ENCODE data around the gene GTF3C5. TPM values are rescaled to one million over a fixed set of nuclear protein-coding genes. Genes with fewer than 3 reads are reported as not detected.

The GTF3C5 gene
- polyA plus RNA-seq, 1 donor from 2014 or later = 103 TPM

- H3K9me3 ChIP-seq (ENCODE audit: low read length) = no peaks in the 10 kb centered on the region
- no peaks in the 10 kb centered on the region for H3K79me2 ChIP-seq (replicated peaks; ENCODE audit: insufficient read depth, low read length)
- H3K36me3 ChIP-seq (ENCODE audit: insufficient read depth, low read length) = no peaks in the 10 kb centered on the region
- H4K20me1 ChIP-seq (ENCODE audit: insufficient read depth) = no peaks in the 10 kb centered on the region
- no peaks in the 10 kb centered on the region for H3K27me3 ChIP-seq (ENCODE audit: insufficient read depth, low read depth, low read length)
- no peaks in the 10 kb centered on the region for H3K9me2 ChIP-seq (ENCODE audit: insufficient read depth, low read length)
- H3K27ac ChIP-seq (ENCODE audit: low read length) = no peak overlapping the region
- no peak overlapping the region for H3K4me2 ChIP-seq (ENCODE audit: low read length)
- no peak overlapping the region for H2AFZ ChIP-seq (ENCODE audit: low read depth, low read length)
- no peak overlapping the region for H3K9ac ChIP-seq (ENCODE audit: low read length)
- TF ChIP-seq REST (IDR thresholded peaks at IDR 0.05; ENCODE audit: borderline replicate concordance) = no peak
- TF ChIP-seq SMC3 (conservative IDR thresholded peaks at IDR 0.05; ENCODE audit: poor library complexity) = no peak
- TF ChIP-seq MXI1 (conservative IDR thresholded peaks at IDR 0.05; ENCODE audit: poor library complexity, severe bottlenecking) = no peak
- no peak for TF ChIP-seq POLR2AphosphoS5 (IDR thresholded peaks at IDR 0.05)
- no peak for TF ChIP-seq EP300 (conservative IDR thresholded peaks at IDR 0.05; ENCODE audit: poor library complexity, severe bottlenecking)
- TF ChIP-seq TAF1 (IDR thresholded peaks at IDR 0.05; ENCODE audit: low read depth) = no peak
- TF ChIP-seq RAD21 (conservative IDR thresholded peaks at IDR 0.05) = no peak
- TF ChIP-seq CTCF (IDR thresholded peaks at IDR 0.05; ENCODE audit: poor library complexity, severe bottlenecking) = no peak
- TF ChIP-seq EZH2 (IDR thresholded peaks at IDR 0.05; ENCODE audit: borderline replicate concordance, insufficient read depth, low read length, poor library complexity, severe bottlenecking) = no peak
- no peaks in the 10 kb centered on the region for H3F3A ChIP-seq (ENCODE audit: insufficient read depth, low read length, poor library complexity, severe bottlenecking)
- H3K4me3 ChIP-seq (ENCODE audit: low read length) = no peak overlapping the region
These were observed 24.0 kb upstream of the GTF3C5 start for GRCh38 chr9:133006731-133007352.

- H3K4me3 ChIP-seq (ENCODE audit: low read length) = no peak overlapping the region
- no peak for TF ChIP-seq RAD21 (conservative IDR thresholded peaks at IDR 0.05)
- no peak for TF ChIP-seq MXI1 (conservative IDR thresholded peaks at IDR 0.05; ENCODE audit: poor library complexity, severe bottlenecking)
- no peak for TF ChIP-seq CTCF (IDR thresholded peaks at IDR 0.05; ENCODE audit: poor library complexity, severe bottlenecking)
- no peak for TF ChIP-seq REST (IDR thresholded peaks at IDR 0.05; ENCODE audit: borderline replicate concordance)
- TF ChIP-seq EZH2 (IDR thresholded peaks at IDR 0.05; ENCODE audit: borderline replicate concordance, insufficient read depth, low read length, poor library complexity, severe bottlenecking) = no peak
- TF ChIP-seq EP300 (conservative IDR thresholded peaks at IDR 0.05; ENCODE audit: poor library complexity, severe bottlenecking) = no peak
- TF ChIP-seq POLR2AphosphoS5 (IDR thresholded peaks at IDR 0.05) = no peak
- no peak for TF ChIP-seq TAF1 (IDR thresholded peaks at IDR 0.05; ENCODE audit: low read depth)
These were observed 22.4 kb upstream of the GTF3C5 start for GRCh38 chr9:133008406-133008805.

More at GRCh38 chr9:133008406-133008805, 22.4 kb upstream of the GTF3C5 start:
- Histone ChIP-seq H3K9me3 (ENCODE audit: low read length) (no peaks in the 10 kb centered on the region), H3K9ac (ENCODE audit: low read length) (no peak overlapping the region), H4K20me1 (ENCODE audit: insufficient read depth) (no peaks in the 10 kb centered on the region), H3K79me2 (replicated peaks; ENCODE audit: insufficient read depth, low read length) (no peaks in the 10 kb centered on the region), H2AFZ (ENCODE audit: low read depth, low read length) (no peak overlapping the region), H3K27me3 (ENCODE audit: insufficient read depth, low read depth, low read length) (no peaks in the 10 kb centered on the region), H3K36me3 (ENCODE audit: insufficient read depth, low read length) (no peaks in the 10 kb centered on the region), H3F3A (ENCODE audit: insufficient read depth, low read length, poor library complexity, severe bottlenecking) (no peaks in the 10 kb centered on the region), H3K4me2 (ENCODE audit: low read length) (no peak overlapping the region), H3K9me2 (ENCODE audit: insufficient read depth, low read length) (no peaks in the 10 kb centered on the region), H3K27ac (ENCODE audit: low read length) (no peak overlapping the region)

Measured in neural cell (in vitro differentiated cells).